Sigmoid colon (tissue), 3 donors: ENCODE measurements around the gene TBC1D22A.

Source experiments
- CTCF ChIP-seq, 4 experiments: fragments of 450-650 bp in 3 of 4; fragments of 200-600 bp in 1 of 4; IDR thresholded peaks; one replicate each; pipeline ENCODE4 v1.5.1; 2016 to 2019; ENCODE audit warnings: antibody characterized with exemption in 4 of 4, mild to moderate bottlenecking in 3 of 4, moderate library complexity in 2 of 4
- POLR2A ChIP-seq, 2 donors: fragments of 450-650 bp; IDR thresholded peaks; one replicate each; pipeline ENCODE4 v1.6.1; 2016; ENCODE audit warnings: antibody characterized with exemption in 2 of 2, mild to moderate bottlenecking in 2 of 2, moderate library complexity in 2 of 2

GRCh38 chr22:46883092-46883910, 120.9 kb downstream of the TBC1D22A start:
- TF ChIP-seq POLR2A (IDR thresholded peaks at IDR 0.05) (no peak), CTCF (IDR thresholded peaks at IDR 0.05) (no peak)
